22Rv1 (cell line): ENCODE data around the gene DENND1A.

ENCODE experiments used
- H3K27ac ChIP-seq: fragments of 450-650 bp; 2 replicates; pipeline ENCODE4 v1.5.1; 2017
- ZFX ChIP-seq: fragments of 450-650 bp; IDR thresholded peaks from 2 replicates; pipeline ENCODE4 v1.6.1; 2017; ENCODE audit warnings: antibody characterized with exemption, borderline replicate concordance
- TF ChIP-seq, protein P1 (sequence below): fragments of 450-650 bp; IDR thresholded peaks from 2 replicates; pipeline ENCODE4 v1.5.1; 2017; ENCODE audit warnings: mild to moderate bottlenecking

The DENND1A gene

DNA sequence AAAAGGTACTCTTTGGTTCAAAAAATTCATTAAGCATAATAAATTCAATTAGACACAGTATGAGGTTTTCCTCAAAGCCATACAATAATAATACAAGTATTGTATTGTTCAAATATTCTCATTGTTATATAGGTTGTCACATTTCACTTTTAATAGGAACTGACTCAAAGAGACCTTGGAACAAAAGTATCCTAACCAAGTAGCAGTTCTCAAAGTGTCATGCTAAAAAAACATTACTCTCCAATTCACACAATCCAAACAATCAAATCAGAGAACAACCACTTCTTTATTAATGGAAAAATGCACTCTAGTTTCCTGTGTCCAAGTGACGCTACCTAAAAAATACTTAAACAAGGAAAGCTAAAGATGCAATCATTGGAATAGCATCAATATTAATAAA is 115.4 kb downstream of the DENND1A start:
- H3K27ac ChIP-seq: no peak overlapping the region
- TF ChIP-seq, protein P1, sequence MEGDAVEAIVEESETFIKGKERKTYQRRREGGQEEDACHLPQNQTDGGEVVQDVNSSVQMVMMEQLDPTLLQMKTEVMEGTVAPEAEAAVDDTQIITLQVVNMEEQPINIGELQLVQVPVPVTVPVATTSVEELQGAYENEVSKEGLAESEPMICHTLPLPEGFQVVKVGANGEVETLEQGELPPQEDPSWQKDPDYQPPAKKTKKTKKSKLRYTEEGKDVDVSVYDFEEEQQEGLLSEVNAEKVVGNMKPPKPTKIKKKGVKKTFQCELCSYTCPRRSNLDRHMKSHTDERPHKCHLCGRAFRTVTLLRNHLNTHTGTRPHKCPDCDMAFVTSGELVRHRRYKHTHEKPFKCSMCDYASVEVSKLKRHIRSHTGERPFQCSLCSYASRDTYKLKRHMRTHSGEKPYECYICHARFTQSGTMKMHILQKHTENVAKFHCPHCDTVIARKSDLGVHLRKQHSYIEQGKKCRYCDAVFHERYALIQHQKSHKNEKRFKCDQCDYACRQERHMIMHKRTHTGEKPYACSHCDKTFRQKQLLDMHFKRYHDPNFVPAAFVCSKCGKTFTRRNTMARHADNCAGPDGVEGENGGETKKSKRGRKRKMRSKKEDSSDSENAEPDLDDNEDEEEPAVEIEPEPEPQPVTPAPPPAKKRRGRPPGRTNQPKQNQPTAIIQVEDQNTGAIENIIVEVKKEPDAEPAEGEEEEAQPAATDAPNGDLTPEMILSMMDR: no peak
- no peak for TF ChIP-seq ZFX

GRCh38 chr9:123812984-123813383 is 116.9 kb downstream of the DENND1A start:
- TF ChIP-seq, protein P1: no peak
- no peak for TF ChIP-seq ZFX
- no peak overlapping the region for H3K27ac ChIP-seq

- TF ChIP-seq, protein P1: no peak
- TF ChIP-seq ZFX: no peak
- no peak overlapping the region for H3K27ac ChIP-seq
Measured at GRCh38 chr9:123807251-123807650, 122.7 kb downstream of the DENND1A start.

- no peak for TF ChIP-seq ZFX
- TF ChIP-seq, protein P1: no peak
- no peak overlapping the region for H3K27ac ChIP-seq
Measured at GRCh38 chr9:123806829-123807228, 123.1 kb downstream of the DENND1A start.

DNA sequence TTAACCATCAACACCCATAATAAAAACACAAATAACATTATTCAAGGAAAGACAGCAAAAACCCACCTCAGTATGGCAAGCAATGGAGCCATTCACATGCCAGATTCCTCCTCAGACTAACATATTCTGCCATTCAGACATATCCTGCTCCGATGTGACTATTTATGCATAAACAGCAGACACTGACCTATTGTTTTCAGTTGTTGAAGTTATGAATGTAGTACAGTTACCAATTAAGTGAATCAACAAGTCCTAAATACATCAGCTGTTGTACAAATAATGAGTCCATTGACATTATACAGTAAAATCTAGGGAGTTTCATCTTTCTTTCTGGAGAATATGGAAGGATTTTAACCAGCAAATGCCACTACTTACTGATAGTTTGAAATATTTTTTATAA is 131.7 kb downstream of the DENND1A start:
- no peak overlapping the region for H3K27ac ChIP-seq
- TF ChIP-seq, protein P1: no peak
- no peak for TF ChIP-seq ZFX

GRCh38 chr9:123796618-123797484 is 133.1 kb downstream of the DENND1A start:
- H3K27ac ChIP-seq: no peak overlapping the region
- TF ChIP-seq, protein P1: no peak
- TF ChIP-seq ZFX: no peak

DNA sequence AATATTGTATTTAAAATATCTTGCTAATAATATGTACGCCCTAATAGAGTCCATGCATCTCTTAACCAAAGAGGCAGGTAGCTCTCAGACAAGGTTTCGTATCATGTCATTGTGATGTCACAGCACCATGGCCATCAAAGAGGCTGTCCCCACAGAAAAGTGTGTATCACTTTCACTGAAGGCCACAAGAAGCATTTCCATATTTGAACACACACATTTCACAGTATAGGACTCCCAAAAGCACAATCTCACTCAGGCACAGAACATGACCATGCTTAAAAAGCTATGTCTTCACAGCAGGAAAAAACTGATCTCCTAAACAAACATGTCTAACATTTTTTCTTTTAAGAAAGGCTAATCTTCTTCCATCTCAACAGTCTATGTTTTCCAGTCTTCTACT is 133.8 kb downstream of the DENND1A start:
- TF ChIP-seq, protein P1: no peak
- TF ChIP-seq ZFX: no peak
- H3K27ac ChIP-seq: no peak overlapping the region
